Subcutaneous abdominal adipose tissue (tissue), 5 donors: ENCODE results near the gene EMX2.

Experiments
- H3K27ac ChIP-seq: one replicate; pipeline ENCODE4 v1.7.0; 2013; ENCODE audit warnings: low read depth, mild to moderate bottlenecking, inconsistent platforms, low read length, moderate library complexity
- H3K27me3 ChIP-seq, 5 donors: one replicate each; pipeline ENCODE4 v1.7.0; 2013; ENCODE audit warnings: low read length in 5 of 5, inconsistent platforms in 1 of 5; ENCODE audit not compliant: control insufficient read depth in 5 of 5, insufficient read depth in 4 of 5
- H3K36me3 ChIP-seq, 5 donors: one replicate each; pipeline ENCODE4 v1.7.0; 2013; ENCODE audit warnings: low read length in 5 of 5; ENCODE audit not compliant: control insufficient read depth in 5 of 5, insufficient read depth in 5 of 5
- H3K4me1 ChIP-seq, 5 donors: one replicate each; pipeline ENCODE4 v1.7.0; 2013; ENCODE audit warnings: low read length in 5 of 5, mild to moderate bottlenecking in 3 of 5, moderate library complexity in 1 of 5; ENCODE audit not compliant: control insufficient read depth in 5 of 5, insufficient read depth in 5 of 5
- H3K4me3 ChIP-seq, 5 donors: one replicate each; pipeline ENCODE4 v1.7.0; 2013; ENCODE audit warnings: low read length in 5 of 5, low read depth in 1 of 5
- H3K9ac ChIP-seq, 5 donors: one replicate each; pipeline ENCODE4 v1.7.0; 2013; ENCODE audit warnings: low read length in 5 of 5, mild to moderate bottlenecking in 4 of 5, moderate library complexity in 3 of 5
- H3K9me3 ChIP-seq, 5 donors: one replicate each; pipeline ENCODE4 v1.7.0; 2013; ENCODE audit warnings: low read length in 5 of 5; ENCODE audit not compliant: control insufficient read depth in 5 of 5
- donor health status: healthy.
- donor health status: healthy.
- donor health status: healthy.
- donor health status: healthy.
- donor health status: healthy.

The EMX2 gene

DNA sequence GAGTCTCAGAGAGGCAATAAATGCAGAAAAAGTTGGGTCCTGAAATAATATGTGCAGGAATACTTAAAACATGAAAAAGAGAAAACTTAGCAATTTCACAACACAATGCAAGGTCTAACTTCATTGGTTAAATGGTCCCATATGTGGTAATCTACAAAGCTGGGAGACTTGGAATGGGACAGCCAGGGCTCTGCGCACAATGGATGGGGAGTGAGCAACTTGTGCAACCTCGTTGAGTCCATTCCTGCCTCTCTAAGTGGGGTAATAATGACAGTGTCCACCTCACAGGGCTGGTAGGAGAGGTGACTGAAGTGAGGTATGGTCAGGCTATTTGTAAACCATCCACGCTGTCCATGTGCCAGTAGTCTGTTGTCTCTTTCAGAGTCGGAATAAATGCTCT, 11.8 kb upstream of the EMX2 start:
- Histone ChIP-seq H3K36me3 (no peaks in the 10 kb centered on the region), H3K27me3 (peaks cover 8 to 45% (median 39%) of the 10 kb centered on the region in 5 donors), H3K4me3 (no peak overlapping the region), H3K27ac (no peak overlapping the region), H3K9ac (no peak overlapping the region), H3K4me1 (peaks cover 1 to 32% (median 28%) of the 10 kb centered on the region in 5 donors), H3K9me3 (no peaks in the 10 kb centered on the region)

DNA sequence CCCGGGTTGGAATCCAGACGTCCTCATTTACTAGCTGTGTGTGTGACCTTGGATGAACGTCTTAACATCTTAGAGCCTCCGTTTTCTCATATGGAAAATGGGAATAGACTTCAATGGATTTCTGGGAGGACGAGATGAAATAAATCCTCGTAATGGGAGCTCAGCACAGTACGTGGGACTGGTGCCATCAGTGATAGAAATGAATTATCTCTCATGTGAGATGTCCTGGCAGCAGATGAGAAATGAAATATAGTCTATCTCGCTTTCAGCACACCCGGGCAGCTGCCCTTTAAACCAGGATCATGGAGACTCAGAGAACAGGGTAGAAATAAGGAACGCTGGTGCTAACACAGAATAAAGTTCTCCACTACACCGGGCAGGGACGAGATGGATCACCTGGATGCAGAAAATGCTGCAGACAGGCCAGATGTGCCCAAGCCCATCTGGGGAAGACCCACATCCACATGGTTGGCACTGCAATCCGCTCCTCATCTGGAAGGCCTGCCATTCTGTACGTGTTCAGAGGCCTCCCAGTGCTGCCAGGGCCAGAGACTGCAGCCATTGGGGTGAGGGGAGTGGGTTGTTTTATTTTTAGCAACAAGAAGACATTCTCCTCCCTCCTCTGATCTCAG, 11.1 kb upstream of the EMX2 start:
- H3K27ac ChIP-seq: no peak overlapping the region
- no peak overlapping the region for H3K9ac ChIP-seq
- no peak overlapping the region for H3K4me3 ChIP-seq
- H3K4me1 ChIP-seq: peaks cover 1 to 37% (median 32%) of the 10 kb centered on the region in 5 donors
- peaks cover 11 to 52% (median 45%) of the 10 kb centered on the region in 5 donors for H3K27me3 ChIP-seq
- H3K9me3 ChIP-seq: no peaks in the 10 kb centered on the region
- H3K36me3 ChIP-seq: no peaks in the 10 kb centered on the region

DNA sequence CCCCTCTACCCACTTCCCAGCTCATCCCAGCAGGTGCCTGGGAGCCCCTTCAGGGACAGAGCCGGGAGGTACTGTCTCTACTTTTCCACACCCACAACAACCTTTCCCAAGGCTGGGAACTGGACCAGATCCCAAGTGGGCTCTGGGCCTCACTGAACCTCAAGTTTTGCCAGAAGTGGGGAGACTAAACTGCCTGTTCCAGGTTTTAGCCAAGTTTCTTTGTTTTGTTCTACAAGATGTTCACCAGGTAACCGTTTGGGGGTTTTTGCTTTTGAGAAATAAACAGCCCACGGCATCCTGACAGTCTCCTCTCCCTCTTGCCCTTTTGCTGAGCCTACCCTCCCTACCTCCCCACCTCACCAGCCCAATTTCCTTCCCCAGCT, 10.6 kb upstream of the EMX2 start:
- no peak overlapping the region for H3K27ac ChIP-seq
- no peak overlapping the region for H3K4me3 ChIP-seq
- H3K27me3 ChIP-seq: peaks cover 14 to 57% (median 50%) of the 10 kb centered on the region in 5 donors

DNA sequence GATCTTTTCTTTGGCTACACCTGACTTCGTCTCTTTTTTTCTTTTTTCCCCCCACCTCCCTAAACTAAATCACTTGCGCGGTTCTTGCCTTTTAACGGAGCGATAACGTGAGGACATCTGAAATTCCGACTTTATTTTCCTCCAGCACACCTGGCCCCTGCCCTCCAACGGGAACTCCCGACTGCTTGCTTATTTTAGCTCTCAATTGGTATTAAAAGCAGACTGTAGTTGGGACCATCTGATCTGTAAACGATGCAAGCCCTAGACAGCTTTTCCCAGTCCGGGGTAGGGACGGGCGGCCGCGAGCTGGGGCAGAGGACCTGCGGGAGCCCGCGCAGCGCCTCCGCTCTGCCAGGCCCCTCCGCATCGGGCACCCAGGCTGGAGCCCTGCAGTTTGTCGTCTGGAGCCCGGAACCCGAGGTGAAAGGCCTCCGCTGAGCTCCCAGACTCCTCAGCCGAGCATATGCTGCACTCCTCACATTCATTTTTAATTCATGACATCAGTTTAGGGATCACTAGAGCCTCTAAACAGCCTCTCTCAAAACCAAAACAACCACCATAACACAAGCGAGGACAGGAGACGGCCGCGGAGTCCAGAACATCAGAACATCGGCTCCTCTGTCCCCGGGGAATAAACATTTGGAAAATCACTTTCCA, 10.0 kb upstream of the EMX2 start:
- H3K4me3 ChIP-seq: peak overlapping the region in 3 of 5 donors; percentile 17 to 47 (median 26)
- H3K4me1 ChIP-seq: peaks cover 1 to 43% (median 39%) of the 10 kb centered on the region in 5 donors
- H3K27ac ChIP-seq: no peak overlapping the region
- peaks cover 14 to 57% (median 54%) of the 10 kb centered on the region in 5 donors for H3K27me3 ChIP-seq
- H3K9me3 ChIP-seq: no peaks in the 10 kb centered on the region
- H3K9ac ChIP-seq: no peak overlapping the region
- no peaks in the 10 kb centered on the region for H3K36me3 ChIP-seq

More for the DNA sequence above, 10.6 kb upstream of the EMX2 start:
- Histone ChIP-seq H3K9ac (no peak overlapping the region), H3K4me1 (peaks cover 1 to 38% (median 35%) of the 10 kb centered on the region in 5 donors), H3K9me3 (no peaks in the 10 kb centered on the region), H3K36me3 (no peaks in the 10 kb centered on the region)

DNA sequence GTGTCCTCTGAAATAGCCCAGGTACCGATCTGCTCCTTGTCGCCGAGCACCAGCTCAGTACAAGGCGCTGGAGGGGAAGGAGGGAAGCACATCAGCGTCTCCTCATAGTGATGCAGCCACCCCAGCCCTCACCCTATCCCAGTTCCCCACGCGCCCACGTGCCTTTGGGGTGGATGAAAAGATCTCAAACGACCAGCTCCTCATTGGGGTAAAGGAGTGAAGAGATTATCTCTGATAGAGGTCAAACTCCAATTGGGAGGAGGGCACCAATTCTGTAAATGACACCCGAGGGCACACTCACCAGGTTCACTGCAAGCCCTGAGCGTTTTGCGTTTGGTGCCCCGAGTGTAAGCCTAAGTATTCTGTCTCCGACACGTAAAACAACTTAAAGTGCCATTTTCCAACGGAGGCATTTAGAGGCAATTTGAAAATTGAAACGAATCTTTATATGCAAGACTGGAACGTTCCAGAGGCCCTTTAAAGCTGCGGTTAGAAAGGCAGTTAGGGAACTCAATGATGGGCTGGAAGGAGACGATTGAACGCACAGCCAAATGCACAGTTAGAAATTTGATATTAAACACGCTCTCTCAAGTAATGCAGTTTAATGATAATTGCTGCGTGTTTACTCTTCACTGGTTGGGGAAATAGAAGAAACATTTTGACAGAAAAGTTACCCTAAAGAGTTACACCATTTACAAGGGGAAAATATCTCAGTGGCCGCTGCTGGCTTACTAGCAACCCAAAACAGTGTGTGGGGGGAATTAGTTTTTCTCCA, 8.9 kb upstream of the EMX2 start:
- H3K9me3 ChIP-seq: no peaks in the 10 kb centered on the region
- no peak overlapping the region for H3K27ac ChIP-seq
- H3K4me1 ChIP-seq: peaks cover 1 to 51% (median 45%) of the 10 kb centered on the region in 5 donors
- no peaks in the 10 kb centered on the region for H3K36me3 ChIP-seq
- H3K27me3 ChIP-seq: peaks cover 14 to 64% (median 60%) of the 10 kb centered on the region in 5 donors
- no peak overlapping the region for H3K9ac ChIP-seq
- H3K4me3 ChIP-seq: peak overlapping the region in 1 of 5 donors; percentile 22

DNA sequence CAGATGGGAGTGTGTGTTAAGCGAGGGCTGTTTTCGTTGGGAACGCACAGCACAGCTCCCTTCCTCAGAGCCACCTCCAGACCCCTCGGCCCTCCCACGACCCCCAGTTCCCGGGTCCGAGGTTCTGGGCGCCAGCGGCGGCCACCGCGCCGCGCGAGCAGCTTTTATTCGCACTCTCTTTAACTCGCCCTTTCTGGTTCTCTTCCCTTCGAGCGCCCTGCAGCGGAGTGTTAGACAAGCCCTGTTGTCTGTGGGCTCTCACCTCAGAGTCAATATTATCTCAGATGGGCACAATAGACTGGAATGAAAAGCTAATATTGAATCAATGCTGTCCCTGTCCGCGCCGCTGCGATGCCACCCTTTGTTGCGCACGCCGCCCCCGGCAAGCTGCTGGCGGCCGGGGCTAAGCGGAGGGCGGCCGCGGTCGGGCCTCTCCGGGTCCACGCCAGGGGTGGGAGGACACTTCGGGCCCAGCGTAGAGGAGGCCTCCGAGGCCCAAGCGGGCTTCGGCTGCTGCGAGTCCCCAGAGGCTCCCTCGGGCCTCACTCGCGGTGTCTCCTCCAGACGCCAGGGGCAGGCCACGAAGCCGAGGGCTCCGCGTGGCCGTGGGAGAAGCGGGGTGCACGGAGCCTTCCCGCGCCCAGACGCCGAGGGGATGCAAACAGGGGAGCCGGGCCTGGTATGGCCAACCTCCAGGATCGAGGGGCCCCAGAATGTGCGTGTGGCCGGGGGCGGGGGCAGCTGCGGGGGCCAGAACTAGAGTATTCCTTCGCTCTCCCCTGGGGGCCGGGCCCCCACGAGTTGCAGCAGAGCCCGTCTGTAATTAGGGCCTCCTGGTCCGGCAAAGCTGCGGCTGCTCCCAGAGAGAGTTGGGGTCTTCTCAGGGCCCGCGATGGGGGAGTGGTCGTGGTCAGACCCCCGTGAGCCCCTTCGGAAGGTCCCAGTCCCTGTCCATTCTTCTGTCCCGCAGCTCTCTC, 7.9 kb upstream of the EMX2 start:
- peaks cover 14 to 72% (median 61%) of the 10 kb centered on the region in 5 donors for H3K27me3 ChIP-seq
- H3K4me1 ChIP-seq: peaks cover 1 to 51% (median 45%) of the 10 kb centered on the region in 5 donors
- H3K9ac ChIP-seq: no peak overlapping the region
- H3K9me3 ChIP-seq: no peaks in the 10 kb centered on the region
- H3K4me3 ChIP-seq: peak overlapping the region in 4 of 5 donors; percentile 48 to 62 (median 56)
- no peak overlapping the region for H3K27ac ChIP-seq
- no peaks in the 10 kb centered on the region for H3K36me3 ChIP-seq

DNA sequence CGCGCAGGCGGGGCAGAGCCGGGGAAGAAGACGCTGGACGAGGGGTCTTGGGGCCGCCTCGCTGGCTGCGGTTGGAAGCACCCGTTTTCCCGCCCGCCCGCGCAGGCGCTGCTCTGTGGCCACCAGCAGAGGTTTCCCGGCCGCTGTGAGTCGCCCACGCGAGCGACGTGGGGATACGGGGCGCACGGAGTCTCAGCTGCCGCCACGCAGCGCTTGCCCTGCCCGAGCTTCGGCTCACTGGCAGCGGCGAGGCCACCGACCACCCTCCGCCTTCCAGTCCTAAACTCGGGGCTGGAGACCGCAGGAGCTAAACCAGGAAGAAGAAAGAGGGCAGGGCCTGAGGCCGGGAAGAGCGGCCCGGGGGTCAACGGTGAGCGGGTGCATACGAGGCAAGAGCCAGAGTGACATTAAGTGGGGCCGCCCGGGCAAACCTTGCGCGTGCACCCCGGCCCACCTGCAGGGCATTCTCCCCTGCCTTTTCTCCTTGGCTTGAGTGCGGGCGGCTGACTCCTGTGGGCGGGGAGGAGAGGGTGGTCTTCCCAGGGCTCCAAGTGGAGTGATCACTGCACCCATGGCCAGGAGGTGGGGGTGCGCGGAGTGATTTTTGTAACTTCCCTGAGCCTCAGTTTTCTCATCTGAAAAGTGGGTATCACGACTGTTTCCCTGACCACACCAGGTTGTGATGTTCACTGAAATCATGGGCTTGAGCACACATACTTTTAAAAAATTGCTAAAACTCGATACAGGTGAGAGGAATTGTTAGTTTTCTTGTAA, 7.1 kb upstream of the EMX2 start:
- H3K27ac ChIP-seq: no peak overlapping the region
- peak overlapping the region in 1 of 5 donors; percentile 30 for H3K9ac ChIP-seq
- H3K36me3 ChIP-seq: no peaks in the 10 kb centered on the region
- H3K4me3 ChIP-seq: peak overlapping the region in 4 of 5 donors; percentile 48 to 62 (median 56)
- peaks cover 1 to 56% (median 45%) of the 10 kb centered on the region in 5 donors for H3K4me1 ChIP-seq
- no peaks in the 10 kb centered on the region for H3K9me3 ChIP-seq
- H3K27me3 ChIP-seq: peaks cover 14 to 76% (median 61%) of the 10 kb centered on the region in 5 donors

DNA sequence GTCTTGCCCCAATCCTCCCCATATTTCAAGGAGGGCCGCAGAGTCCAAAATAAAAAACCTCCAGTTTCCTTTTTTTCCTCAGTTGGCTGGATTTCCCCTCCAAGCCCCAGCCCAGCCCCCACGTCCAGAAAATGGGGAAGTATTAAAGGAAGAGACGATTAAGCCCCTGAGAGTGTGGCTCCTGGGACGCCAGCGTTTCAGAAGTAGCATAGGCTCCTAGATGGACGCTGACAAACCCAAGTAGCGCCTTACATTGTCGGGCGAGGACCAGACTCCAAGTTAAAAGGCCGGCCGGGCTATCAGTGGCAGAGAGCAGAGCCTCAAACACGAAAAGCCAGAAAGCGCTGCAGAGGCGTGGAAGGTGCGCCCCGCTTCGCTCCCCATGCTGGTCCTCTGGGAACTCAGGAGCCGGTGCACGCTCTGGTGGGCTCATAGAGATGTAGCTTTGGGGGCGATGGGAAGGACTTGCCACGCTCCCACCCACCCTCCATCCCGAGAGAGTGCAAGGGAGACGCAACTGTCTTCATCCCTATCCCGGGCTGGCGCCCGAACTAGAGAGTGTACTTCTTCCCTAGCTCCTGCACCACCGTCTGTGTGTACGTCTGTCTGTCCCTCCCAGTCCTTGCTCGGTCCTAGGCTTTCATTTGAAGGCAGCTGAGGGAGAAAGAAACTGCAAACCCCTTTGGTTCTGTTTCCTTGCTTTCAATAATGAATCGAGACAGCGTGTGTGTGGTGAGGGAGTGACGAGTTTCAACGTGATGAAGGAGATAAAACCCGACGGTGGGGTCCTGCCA, 6.3 kb upstream of the EMX2 start:
- Histone ChIP-seq H3K4me1 (peaks cover 1 to 63% (median 51%) of the 10 kb centered on the region in 5 donors), H3K4me3 (peak overlapping the region in 1 of 5 donors; percentile 61), H3K36me3 (no peaks in the 10 kb centered on the region), H3K27me3 (peaks cover 14 to 76% (median 59%) of the 10 kb centered on the region in 5 donors), H3K9ac (no peak overlapping the region), H3K9me3 (no peaks in the 10 kb centered on the region), H3K27ac (no peak overlapping the region)
